Kidney capillary endothelial cell (primary cell): Measurements from ENCODE around the gene TRMT10C.
"Not testable (repeated sequence)": the region's sequence is repeated elsewhere in the genome, so short reads cannot be mapped to it uniquely, and the experiment has no call there.

Experiments used
- DNase-seq: peaks from one replicate; pipeline ENCODE4 v3.0.0-alpha.2; 2018; ENCODE audit warnings: low spot score

TRMT10C gene

GRCh38 chr3:101548527-101549105 lies 13.1 kb upstream of the TRMT10C start:
- DNase-seq, result no peak

- no peak for DNase-seq
These were observed 12.2 kb upstream of the TRMT10C start for GRCh38 chr3:101549473-101549872.

GRCh38 chr3:101551359-101552081 lies 10.1 kb upstream of the TRMT10C start:
- not testable (repeated sequence) for DNase-seq

GRCh38 chr3:101553381-101553780 lies 8.3 kb upstream of the TRMT10C start:
- not testable (repeated sequence) for DNase-seq

GRCh38 chr3:101556064-101556463 lies 5.6 kb upstream of the TRMT10C start:
- DNase-seq, result no peak

GRCh38 chr3:101567528-101568317 lies 6.1 kb downstream of the TRMT10C start:
- DNase-seq, result no peak

GRCh38 chr3:101571028-101571895 lies 9.6 kb downstream of the TRMT10C start:
- DNase-seq, result no peak

GRCh38 chr3:101573449-101574387 lies 12.1 kb downstream of the TRMT10C start, which contains the start of gene PCNP:
PCNP (plus strand) TSS chr3:101574180; CDS start chr3:101574216, 36 bp downstream.
- DNase-seq, result peak; percentile 96

GRCh38 chr3:101574388-101575112 lies 12.9 kb downstream of the TRMT10C start:
- DNase-seq, result peak; percentile 41

GRCh38 chr3:101577286-101577685 lies 15.6 kb downstream of the TRMT10C start:
- DNase-seq, result no peak

- no peak for DNase-seq
These were observed 26.9 kb downstream of the TRMT10C start for GRCh38 chr3:101588616-101589015.

GRCh38 chr3:101591071-101591470 lies 29.4 kb downstream of the TRMT10C start:
- peak; percentile 30 for DNase-seq

- DNase-seq, result no peak
These were observed 41.1 kb downstream of the TRMT10C start for GRCh38 chr3:101602731-101603130.

GRCh38 chr3:101603184-101603583 lies 41.5 kb downstream of the TRMT10C start:
- DNase-seq, result no peak

GRCh38 chr3:101605398-101605797 lies 43.7 kb downstream of the TRMT10C start:
- DNase-seq, result not testable (repeated sequence)

GRCh38 chr3:101611023-101611422 lies 49.4 kb downstream of the TRMT10C start:
- no peak for DNase-seq

- DNase-seq, result not testable (repeated sequence)
These were observed 51.3 kb downstream of the TRMT10C start for GRCh38 chr3:101613014-101613413.

- no peak for DNase-seq
These were observed 53.9 kb downstream of the TRMT10C start for GRCh38 chr3:101615525-101615924.
